A549 treated with ZK216348 at 1 μM for 4 hours (cell line): ENCODE measurements around the gene ANTXRL. TPM values are rescaled to one million over a fixed set of nuclear protein-coding genes. Genes with fewer than 3 reads are reported as not detected.

Experiments used
- total RNA-seq: library from RNA; stranded (reverse); fragments of 200-300 nt; extraction: Qiagen RNA extraction; gene quantifications from 5 replicates; pipeline ENCODE4 v1.2.3, GENCODE V29; 2022; ENCODE audit warnings: low read depth

ANTXRL gene
- total RNA-seq = 0.14 to 0.49 TPM (median 0.37 TPM) in 4 of 5 replicates, not detected in the other

GRCh38 chr10:46286991-46287693 is at the start of gene ANTXRL:
Gene ANTXRL, plus strand, starts transcription at chr10:46286997. Its CDS starts 266 bp downstream, at chr10:46287263.

GRCh38 chr10:46375406-46375805 is 88.6 kb downstream of the ANTXRL start, which contains the start of gene ANXA8L1:
Gene ANXA8L1, plus strand, starts transcription at chr10:46375776. Its CDS starts 76 bp downstream, at chr10:46375852.

Other genes starting within 250 kb of the ANTXRL start
- not detected in 5 replicates for gene MSMB, start 240.7 kb upstream of the ANTXRL start, total RNA-seq
- 98.4 to 133 TPM (median 107 TPM) in 5 replicates for gene ANXA8L1, start 88.8 kb downstream of the ANTXRL start, total RNA-seq
- gene NPY4R, start 179.0 kb downstream of the ANTXRL start, total RNA-seq = 31.8 to 57.9 TPM (median 44.7 TPM) in 5 replicates